HG03039 (cell line): ENCODE measurements around the gene TBL1XR1.
"Not testable (repeated sequence)": the region's sequence is repeated elsewhere in the genome, so short reads cannot be mapped to it uniquely, and the experiment has no call there.

Source experiments
- ATAC-seq: cut with Tn5 transposase; IDR thresholded peaks from one replicate; pipeline ENCODE4 v1.9.1; 2021; ENCODE audit warnings: mild to moderate bottlenecking, moderate library complexity; ENCODE audit not compliant: unreplicated experiment

TBL1XR1 gene

DNA sequence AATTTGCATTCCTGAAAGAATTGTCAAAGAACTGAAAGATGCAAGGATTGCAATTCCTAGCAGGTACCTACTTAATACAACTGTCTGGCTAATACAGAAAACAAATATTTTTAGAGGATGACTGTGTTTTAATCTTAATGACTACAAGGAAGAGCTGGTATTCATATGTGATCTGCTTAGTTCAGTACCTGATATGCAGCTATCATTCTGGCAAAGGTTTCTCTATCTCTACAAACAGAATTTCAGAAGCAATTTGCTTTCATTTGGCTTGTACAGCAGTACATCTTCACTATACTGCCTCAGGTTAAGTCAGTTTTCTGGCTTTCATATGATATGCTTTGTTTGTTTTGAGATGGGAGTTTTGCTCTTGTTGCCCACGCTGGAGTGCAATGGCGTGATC is 51.3 kb downstream of the TBL1XR1 start:
- ATAC-seq, result no peak

DNA sequence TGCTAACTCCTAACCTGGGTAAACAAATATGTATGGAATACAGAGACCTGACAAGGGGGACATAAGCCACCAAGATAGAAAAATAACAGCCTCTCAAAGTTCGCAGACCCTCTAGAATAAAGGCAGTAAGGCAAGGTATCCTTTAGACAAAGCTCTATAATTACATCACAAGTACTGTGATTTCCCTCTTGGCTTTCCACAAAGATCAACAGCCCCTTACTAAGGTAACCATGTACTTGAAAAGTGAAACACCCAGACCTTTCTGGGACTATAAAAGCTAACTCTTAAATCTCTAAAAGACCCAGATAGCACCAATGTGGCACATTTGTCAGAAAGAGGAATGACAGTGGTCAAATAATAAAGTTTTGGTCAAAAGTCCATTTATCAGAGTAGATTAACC is 51.9 kb downstream of the TBL1XR1 start:
- ATAC-seq, result peak; percentile 32

GRCh38 chr3:177144922-177145321 is 52.4 kb downstream of the TBL1XR1 start:
- peak; percentile 48 for ATAC-seq

DNA sequence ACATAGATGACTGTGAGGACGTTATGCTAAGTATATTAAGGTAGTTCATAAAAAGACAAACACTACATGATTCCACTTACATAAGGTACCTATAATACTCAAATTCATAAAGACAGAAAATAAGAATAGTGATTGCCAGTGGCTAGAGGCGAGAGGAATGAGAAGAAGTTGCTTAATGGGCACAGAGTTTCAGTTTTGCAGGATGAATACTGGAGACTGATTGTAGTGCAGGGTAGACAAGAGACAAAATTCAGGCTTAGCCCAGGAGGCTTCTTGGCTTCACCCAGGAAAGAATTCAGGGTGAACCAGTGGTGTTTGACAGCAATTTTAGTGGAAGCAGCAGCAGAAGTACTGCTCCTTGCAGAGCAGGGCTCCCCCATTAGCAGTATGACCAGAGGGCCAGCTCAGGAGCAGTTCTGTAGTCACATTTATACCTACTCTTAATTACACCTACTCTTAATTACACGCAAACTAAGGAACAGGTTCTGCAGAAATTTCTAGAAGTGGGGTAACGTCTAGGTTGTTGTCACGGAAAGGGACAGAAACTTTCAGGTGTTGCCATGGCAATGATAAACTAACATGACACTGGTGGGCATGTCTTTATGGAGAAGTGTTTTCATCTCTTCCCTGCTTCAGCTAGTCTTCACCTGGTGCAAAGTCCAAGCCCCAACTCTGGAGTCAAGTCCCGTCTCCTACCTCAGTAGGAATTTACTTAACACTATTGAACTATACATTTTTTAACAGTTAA is 55.2 kb downstream of the TBL1XR1 start:
- no peak for ATAC-seq

DNA sequence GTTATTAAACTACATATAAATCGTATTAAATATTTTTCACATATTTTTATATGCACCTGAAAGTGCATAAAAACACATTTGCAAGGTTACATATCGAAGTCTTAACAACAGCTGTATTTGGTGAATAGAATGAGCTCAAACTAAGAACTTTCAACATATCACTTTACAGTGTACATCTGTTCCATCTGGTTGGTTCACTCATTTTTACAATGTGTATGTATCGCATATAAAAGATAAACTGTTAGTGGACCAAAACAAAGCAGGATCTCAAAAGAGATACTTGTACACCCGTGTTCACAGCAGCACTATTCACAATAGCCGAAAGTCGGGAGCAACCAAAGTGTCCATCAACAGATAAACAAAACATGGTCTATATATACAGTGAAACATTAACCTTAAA is 55.8 kb downstream of the TBL1XR1 start:
- no peak for ATAC-seq

GRCh38 chr3:177139220-177139619 is 58.1 kb downstream of the TBL1XR1 start:
- ATAC-seq, result not testable (repeated sequence)

- ATAC-seq, result no peak
Measured at GRCh38 chr3:177137774-177138705, 59.2 kb downstream of the TBL1XR1 start.

DNA sequence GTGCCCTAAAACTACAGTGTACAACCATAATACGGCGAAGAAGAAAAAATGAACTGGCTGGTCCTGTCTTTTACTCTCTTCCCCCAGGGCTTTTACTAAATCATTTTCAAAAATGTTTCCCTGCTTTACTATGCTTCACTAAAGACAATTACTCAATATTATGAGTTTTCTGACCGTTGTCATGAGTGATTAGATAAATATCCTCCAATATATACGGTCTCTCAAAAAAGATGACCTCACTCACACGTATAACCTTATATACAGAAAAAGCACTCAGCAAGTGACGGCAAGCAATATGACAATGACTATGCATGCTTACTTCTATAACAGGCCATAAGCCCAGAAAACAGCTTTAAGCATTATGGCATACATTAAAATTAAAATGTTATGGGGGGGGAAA is 60.5 kb downstream of the TBL1XR1 start:
- no peak for ATAC-seq

GRCh38 chr3:177135841-177136492 is 61.3 kb downstream of the TBL1XR1 start:
- ATAC-seq, result no peak

DNA sequence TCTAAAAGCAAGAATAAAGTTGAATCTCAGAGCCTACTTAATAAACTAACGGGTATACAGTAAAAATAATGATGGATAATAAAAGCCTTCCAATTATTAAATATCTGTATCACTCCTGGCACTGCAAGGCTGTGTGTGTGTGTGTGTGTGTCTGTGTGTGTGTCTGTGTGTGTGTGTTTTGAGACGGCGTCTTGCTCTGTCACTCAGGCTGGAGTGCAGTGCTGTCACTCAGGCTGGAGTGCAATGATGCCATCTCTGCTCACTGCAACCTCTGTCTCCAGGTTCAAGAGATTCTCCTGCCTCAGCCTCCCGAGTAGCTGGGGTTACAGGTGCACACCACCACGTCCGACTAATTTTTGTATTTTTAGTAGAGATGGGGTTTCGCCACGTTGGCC is 62.5 kb downstream of the TBL1XR1 start:
- no peak for ATAC-seq

DNA sequence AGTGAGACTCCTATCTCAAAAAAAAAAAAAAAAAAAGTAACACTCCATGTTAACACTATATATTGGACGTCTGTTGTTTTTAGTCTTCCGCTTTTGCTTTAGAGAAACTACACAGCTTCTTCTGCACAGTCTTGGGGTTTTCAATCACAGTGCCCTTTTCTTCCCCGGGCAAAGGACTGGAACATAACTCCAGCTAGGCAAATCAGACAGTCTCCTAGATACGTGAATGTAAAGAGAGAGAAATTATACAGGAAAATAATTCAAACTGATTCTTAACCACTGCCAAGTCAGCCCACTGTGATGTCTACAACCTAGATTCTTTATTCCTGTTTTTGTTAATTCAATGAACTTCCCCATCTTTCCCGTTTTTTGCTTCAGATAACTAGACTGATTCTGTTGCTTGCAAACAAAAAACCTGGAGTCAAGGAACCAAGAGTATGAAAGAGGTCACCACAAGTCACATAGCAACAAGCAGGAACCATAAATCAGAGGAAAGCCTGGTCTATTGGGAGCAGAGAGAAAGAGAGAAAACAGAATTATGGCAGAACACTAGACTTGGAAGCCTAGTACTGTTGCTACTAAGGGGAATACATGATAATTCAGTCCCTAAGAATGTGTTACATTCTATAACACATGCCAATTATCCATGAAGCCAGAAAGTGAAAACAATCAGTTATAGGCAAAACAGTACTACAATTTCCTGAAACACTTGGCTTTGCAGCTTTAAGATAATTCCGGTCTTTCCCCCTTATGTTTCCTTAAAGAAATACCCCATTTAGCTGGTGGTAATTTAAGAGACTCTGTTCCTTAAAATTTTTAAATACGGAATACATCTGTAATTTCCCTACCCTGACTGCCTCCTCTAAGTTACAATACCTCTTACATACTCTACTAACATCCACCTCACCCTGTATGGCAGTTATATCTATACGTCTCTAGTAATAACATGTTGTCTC is 63.1 kb downstream of the TBL1XR1 start:
- no peak for ATAC-seq

- ATAC-seq, result no peak
Measured at GRCh38 chr3:177131927-177132636, 65.2 kb downstream of the TBL1XR1 start.

GRCh38 chr3:177127008-177127407 is 70.3 kb downstream of the TBL1XR1 start:
- no peak for ATAC-seq

GRCh38 chr3:177126015-177126773 is 71.1 kb downstream of the TBL1XR1 start:
- ATAC-seq, result no peak

DNA sequence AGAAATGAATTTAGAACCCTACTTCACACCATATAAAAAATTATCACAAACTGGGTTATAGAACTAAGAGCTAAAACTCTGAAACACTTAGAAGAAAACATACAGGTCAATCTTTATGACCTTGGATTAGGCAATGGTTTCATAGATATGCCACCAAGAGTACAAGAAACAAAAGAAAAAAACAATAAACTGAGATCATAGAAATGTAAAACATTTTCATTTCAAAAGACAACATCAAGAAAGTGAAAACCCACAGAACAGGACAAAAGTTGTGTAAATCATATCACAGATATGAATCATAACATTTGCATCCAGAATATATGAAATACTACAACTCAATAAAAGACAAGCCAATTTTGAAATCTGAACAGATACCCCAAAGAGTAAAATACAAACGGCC is 72.4 kb downstream of the TBL1XR1 start:
- ATAC-seq, result no peak

GRCh38 chr3:177123822-177124221 is 73.5 kb downstream of the TBL1XR1 start:
- ATAC-seq, result no peak

DNA sequence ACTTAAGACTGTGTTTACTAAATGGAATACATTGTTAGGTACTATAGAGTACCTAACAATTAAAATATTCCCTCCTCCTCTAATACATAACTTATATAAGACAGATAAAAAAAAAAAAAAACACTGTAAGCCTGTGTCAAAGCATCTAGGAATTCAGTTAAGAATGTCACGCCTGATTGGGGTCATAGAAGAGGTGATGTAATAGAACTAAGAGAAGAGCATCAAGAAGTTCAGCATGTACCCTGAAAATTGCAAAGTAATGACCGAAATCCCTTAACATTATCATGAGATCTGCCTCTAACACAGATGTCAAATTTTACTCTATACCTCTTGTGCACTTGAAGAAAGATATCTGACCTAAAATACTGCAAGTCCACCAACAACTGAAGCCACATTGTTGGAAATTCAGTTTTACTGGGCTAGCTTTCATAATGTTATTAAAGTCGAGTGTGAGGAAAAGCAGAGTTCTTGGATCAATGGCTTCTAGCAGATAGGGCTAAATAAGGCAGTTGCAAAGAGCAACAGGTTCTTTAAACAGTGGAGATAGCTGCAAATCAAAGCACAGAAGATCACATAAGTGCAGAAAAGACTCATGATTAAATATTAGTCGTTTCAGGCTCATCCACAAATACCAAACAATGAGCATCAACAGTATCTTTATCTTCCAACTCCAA is 75.0 kb downstream of the TBL1XR1 start:
- ATAC-seq, result no peak

DNA sequence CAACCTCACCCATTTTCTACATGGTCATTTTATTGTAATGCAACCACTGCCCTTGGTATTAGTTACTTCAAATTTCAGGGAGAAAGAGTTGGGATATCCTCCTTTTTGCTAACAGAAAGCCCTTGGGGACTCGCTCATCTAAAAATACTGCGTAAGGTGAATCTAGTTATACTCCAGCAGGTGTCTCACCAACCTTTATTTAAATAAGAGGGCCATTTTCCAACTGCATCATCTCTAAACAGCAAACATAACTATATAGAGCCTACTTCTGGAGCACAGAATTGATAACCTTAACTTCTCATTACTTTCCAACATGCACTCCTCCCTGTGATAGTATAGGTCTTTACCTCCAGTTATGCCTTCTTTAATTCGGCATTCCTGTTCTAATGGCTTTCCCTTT is 77.5 kb downstream of the TBL1XR1 start:
- ATAC-seq, result no peak

DNA sequence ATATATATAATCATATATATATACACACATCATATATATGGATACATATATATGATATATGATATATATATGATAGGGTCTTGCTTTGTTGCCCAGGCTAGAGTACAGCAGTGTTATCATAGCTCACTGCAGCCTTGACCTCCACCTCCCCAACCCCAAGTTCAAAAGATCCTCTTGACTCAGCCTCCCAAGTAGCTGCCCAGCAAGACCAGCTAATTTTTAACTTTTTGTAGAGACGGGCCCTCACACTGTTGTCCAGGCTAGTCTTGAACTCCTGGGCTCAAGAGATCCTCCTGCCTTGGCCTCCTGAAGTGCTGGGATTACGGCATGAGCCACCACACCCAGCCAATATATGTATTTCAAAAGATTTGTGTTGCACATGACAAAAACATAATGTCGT is 83.0 kb downstream of the TBL1XR1 start:
- ATAC-seq, result no peak
